GM23248 (cell line): Measurements from ENCODE around the gene IKZF3.

Experiments used
- EZH2 ChIP-seq: fragments of 200-600 bp; sonication (generic); IDR thresholded peaks from 2 replicates; pipeline ENCODE4 v1.6.1; 2018; ENCODE audit warnings: antibody characterized with exemption, mild to moderate bottlenecking; ENCODE audit not compliant: insufficient read depth, poor library complexity, severe bottlenecking
- EZH2phosphoT487 ChIP-seq: fragments of 200-600 bp; sonication (generic); IDR thresholded peaks from 2 replicates; pipeline ENCODE4 v1.6.1; 2018; ENCODE audit warnings: antibody characterized with exemption, moderate library complexity, mild to moderate bottlenecking, low read depth; ENCODE audit not compliant: insufficient read depth

- TF ChIP-seq EZH2 (no peak), EZH2phosphoT487 (no peak)
Observed at GRCh38 chr17:39841134-39841683, 22.9 kb downstream of the IKZF3 start.
